Stomach (tissue), 4 donors: Measurements from ENCODE around the gene BUD13.

ENCODE experiments used
- POLR2A ChIP-seq, 4 donors: fragments of 450-650 bp; IDR thresholded peaks; one replicate each; pipeline ENCODE4 v1.6.1; 2016; ENCODE audit warnings: antibody characterized with exemption in 4 of 4, control low read depth in 2 of 4, mild to moderate bottlenecking in 1 of 4, moderate library complexity in 1 of 4
- POLR2AphosphoS5 ChIP-seq, 3 donors: sonication (generic); formaldehyde crosslinking; IDR thresholded peaks; one replicate each; pipeline ENCODE4 v1.6.1; 2016; ENCODE audit warnings: antibody characterized with exemption in 3 of 3

GRCh38 chr11:116723511-116723910 lies 49.3 kb downstream of the BUD13 start:
- TF ChIP-seq POLR2A (IDR thresholded peaks at IDR 0.05) (no peak), POLR2AphosphoS5 (IDR thresholded peaks at IDR 0.05) (no peak)
